GM19328 (cell line): ENCODE measurements around the gene HHLA2.
A peak's percentile ranks its signal among the peaks of the same experiment; 100 is the strongest.
"Not testable (repeated sequence)": the region's sequence is repeated elsewhere in the genome, so short reads cannot be mapped to it uniquely, and the experiment has no call there.

ENCODE experiments used
- ATAC-seq: cut with Tn5 transposase; IDR thresholded peaks from one replicate; pipeline ENCODE4 v1.9.1; 2021; ENCODE audit warnings: mild to moderate bottlenecking, moderate library complexity; ENCODE audit not compliant: unreplicated experiment

HHLA2 gene

DNA sequence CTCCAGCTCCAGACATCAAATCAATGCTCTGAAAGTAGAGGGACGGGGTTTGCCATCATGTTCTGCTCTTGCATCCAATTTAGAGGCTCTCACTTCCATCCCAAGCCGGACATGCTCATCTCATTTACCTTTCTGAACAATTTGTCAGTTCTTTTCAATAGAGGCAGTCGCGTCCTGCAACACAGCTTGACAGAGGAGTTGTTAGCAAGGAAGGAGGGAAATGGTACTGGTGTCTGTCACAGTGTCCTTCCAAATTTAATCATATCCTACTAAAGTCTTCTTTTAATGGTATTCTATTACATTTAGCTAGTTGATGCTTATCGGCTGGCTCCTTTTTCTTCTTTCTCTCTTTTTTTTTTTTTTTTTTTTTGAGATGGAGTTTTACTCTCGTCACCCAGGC lies 45.6 kb downstream of the HHLA2 start:
- ATAC-seq, result no peak

- no peak for ATAC-seq
Observed at GRCh38 chr3:108342837-108343486, 46.6 kb downstream of the HHLA2 start.

- ATAC-seq, result no peak
Observed at GRCh38 chr3:108343491-108343890, 47.1 kb downstream of the HHLA2 start.

- no peak for ATAC-seq
Observed at GRCh38 chr3:108345492-108346205, 49.3 kb downstream of the HHLA2 start.

DNA sequence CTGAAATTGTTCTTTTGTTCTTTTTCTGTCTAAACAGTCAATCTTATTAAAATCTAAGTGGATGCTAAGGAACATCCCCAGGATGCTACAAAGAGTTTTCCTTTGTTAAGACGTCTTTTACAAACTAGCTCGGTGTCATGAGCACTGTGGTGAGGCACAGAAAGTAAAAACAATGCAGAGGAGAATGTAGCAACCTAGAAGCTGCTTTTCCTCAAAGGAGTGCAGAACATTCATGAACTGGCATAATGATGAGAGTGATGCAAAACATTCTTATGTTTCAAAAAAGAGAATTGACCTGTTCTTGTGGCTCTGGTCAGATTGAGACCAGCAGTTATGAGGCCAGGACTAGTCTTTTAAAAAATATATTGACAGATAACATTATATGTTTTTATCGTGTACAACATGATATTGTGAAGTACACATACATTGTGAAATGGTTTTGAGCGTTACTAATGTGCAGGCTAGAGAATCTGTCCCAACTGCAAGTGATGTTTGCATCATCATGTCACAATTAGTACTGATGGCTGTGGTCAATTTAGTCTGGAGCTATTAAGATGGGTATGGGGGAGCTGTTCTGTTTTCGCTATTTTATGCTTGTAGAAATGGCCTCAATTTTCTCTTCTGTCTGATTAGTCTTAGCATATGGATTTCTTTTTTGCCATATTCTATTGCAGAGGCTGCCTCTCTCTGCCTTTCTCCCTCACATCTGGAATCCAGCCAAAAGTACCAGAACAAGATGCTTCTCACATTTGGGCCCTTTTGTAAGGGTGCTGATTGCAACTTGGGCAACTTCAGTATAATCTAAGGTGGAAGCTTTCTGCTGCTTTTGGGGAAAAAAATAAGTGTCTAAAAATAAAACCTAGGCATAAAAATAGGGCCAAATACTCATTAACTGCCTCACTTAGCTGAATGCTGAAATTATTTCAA lies 50.2 kb downstream of the HHLA2 start:
- ATAC-seq, result no peak

DNA sequence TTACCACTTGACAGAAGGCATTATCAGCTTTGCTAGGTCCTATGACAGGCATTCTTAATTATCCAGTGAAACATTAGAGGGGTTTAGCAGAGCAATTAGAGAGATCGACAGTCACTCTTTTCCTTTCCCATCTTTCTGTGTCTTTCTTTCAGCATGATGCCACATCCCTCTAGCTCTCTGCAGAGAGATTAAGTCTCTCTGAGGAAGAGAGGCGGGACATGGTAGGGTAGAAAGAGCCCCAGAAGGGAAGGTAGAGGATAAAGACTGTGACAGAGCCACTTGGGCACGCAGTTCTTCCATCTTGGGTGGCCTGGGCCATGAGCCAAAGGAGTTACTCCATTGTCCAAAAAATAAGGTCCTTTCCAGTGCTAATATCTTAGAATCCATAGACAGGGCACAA lies 55.8 kb downstream of the HHLA2 start:
- ATAC-seq, result no peak

GRCh38 chr3:108354562-108354961 lies 58.2 kb downstream of the HHLA2 start:
- no peak for ATAC-seq

DNA sequence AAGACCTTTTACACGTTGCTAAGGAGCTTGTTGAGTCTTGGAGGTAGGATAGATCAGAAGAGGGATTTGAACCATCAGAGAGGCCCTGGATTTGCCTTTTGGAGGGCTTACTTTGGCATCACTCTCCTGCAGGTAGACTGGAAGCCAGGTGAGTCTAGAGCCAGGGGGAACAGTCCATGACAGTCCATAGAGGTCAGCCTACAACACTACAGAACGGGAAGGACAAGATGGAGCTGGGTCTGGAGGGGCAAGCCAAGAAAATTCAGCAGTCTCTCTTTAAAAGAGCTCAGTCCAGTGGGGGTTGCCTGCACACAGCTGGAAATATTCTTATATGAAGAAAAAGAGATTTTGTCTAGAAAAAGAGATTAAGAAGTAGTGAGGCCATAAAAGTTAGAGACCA lies 60.7 kb downstream of the HHLA2 start:
- no peak for ATAC-seq

DNA sequence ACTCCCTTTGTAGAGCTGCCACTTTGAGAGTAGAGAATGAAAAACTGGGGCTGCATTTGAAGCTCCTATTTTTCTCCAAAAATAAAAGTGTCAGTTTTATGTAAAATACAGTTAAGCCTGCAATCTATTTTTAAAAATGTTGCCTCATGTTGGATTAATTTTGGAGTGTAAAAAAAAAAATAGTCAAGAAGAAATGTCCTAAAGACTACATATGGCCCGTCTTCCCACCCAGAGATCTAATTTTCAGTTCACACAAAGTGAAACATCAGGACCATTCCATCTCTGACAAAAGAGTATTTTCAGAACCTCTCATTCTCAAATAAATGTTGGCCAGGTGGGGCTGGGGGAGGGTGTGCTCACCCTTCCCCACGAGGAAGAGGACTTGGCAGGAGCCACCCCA lies 62.7 kb downstream of the HHLA2 start:
- ATAC-seq, result no peak

- no peak for ATAC-seq
Observed at GRCh38 chr3:108376026-108376425, 79.7 kb downstream of the HHLA2 start.

- ATAC-seq, result no peak
Observed at GRCh38 chr3:108377384-108377783, 81.0 kb downstream of the HHLA2 start.

GRCh38 chr3:108378153-108378951 lies 82.0 kb downstream of the HHLA2 start:
- no peak for ATAC-seq

- ATAC-seq, result not testable (repeated sequence)
Observed at GRCh38 chr3:108378952-108379342, 82.6 kb downstream of the HHLA2 start.

DNA sequence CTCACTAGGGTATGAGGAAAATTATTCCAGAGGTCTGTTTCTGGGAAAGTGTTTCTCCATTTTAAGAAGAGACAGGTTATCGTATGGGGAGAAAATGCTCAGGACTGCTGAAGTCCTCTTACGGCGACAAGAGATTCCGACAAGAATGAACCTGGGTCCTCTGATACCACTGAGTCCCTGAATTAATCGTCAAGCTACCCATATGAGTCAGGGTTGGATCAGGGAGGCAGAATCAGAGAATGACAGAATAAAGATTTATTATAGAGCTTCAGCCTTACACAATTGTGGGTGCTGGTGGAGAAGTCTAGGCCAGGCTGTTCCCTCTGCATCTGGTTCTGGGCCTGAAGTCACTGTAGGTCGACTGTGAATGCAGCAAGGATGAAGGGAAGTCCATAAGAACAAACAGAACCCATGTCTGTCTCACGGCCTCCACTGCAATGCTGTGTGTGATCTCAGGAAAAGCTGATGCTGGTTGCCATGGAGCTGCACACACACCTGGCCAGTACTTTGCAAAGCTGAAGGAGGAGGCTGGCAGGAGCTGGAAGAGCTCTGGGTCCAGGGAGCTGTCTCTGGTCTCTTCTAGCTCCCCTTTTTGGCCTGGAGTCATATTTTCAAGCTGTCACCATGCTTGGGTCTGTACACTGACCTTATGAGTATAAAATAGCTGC lies 83.9 kb downstream of the HHLA2 start:
- ATAC-seq, result no peak

DNA sequence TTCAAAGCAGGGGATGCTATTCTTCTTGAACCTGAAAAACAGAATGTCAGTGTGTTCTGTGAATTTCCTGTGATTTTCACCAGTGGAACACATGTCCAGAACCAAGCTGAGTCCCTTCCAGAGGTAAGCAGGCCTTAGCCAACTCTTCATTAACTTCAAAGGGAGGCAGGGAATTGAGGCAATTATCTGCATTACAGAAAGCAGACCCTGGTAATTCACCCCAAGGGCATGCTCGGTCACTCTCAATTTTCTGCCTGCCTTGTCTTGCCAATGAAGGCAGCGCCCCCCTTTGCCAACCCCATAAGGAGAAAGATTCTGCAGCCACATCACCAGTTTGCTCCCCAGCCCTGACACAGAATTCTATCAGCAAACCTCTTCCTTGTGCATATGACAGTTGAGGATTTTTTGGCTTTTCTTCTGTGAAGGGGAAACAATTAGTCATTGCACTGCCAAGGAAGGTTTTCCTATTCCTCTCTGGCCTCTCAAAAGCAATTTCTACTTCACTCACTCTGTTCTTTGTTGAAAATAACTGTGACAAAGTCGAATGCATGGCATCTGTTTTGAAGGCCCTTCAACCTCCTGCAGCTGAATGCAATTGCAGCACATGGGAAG lies 85.3 kb downstream of the HHLA2 start:
- no peak for ATAC-seq

- no peak for ATAC-seq
Observed at GRCh38 chr3:108383306-108383705, 87.0 kb downstream of the HHLA2 start.

- no peak for ATAC-seq
Observed at GRCh38 chr3:108387063-108387462, 90.7 kb downstream of the HHLA2 start.

- ATAC-seq, result peak; percentile 53
Observed at GRCh38 chr3:108388136-108389132, 92.1 kb downstream of the HHLA2 start.

- no peak for ATAC-seq
Observed at GRCh38 chr3:108389372-108389771, 93.0 kb downstream of the HHLA2 start.
